H1 (cell line): Measurements from ENCODE around the gene S100A6.

Experiments
- ASH2L ChIP-seq: fragments of 200-600, 300-600 bp; sonication (generic); IDR thresholded peaks from one replicate; pipeline ENCODE4 v1.7.1; 2017; ENCODE audit warnings: low read length
- BRCA1 ChIP-seq: IDR thresholded peaks from 2 replicates; pipeline ENCODE4 v1.6.1; 2012; ENCODE audit warnings: low read depth, low read length, improper control_type of control experiment
- CHD2 ChIP-seq: IDR thresholded peaks from 2 replicates; pipeline ENCODE4 v1.6.1; 2012; ENCODE audit warnings: low read length, improper control_type of control experiment
- CTCF ChIP-seq, 3 experiments: IDR thresholded peaks; 1 replicate in 2 of 3; 2 replicates in 1 of 3; pipeline versions ENCODE4 v1.5.1 to v1.6.1; 2011; ENCODE audit warnings: low read length in 3 of 3, mild to moderate bottlenecking in 3 of 3, inconsistent platforms in 2 of 3, low read depth in 1 of 3, moderate library complexity in 1 of 3; ENCODE audit not compliant: insufficient read depth in 1 of 3; ENCODE audit errors: control extremely low read depth in 1 of 3
- EZH2 ChIP-seq: fragments of 200-600 bp; sonication (generic); IDR thresholded peaks from 2 replicates; pipeline ENCODE4 v1.7.1; 2012; ENCODE audit warnings: low read depth, mild to moderate bottlenecking, moderate library complexity, low read length, inconsistent platforms; ENCODE audit not compliant: severe bottlenecking
- MAX ChIP-seq: IDR thresholded peaks from 2 replicates; pipeline ENCODE4 v1.6.1; 2012; ENCODE audit warnings: inconsistent platforms
- POLR2A ChIP-seq, 2 experiments: IDR thresholded peaks; 1 replicate in 1 of 2; 2 replicates in 1 of 2; pipeline ENCODE4 v1.6.1; 2011; ENCODE audit warnings: low read depth in 2 of 2, low read length in 2 of 2, mild to moderate bottlenecking in 2 of 2; ENCODE audit errors: control extremely low read depth in 1 of 2
- RNF2 ChIP-seq: fragments of 200-900, 300-1000 bp; sonication (generic); IDR thresholded peaks from 2 replicates; pipeline ENCODE4 v1.7.1; 2016; ENCODE audit warnings: borderline replicate concordance, low read depth, mild to moderate bottlenecking, antibody characterized with exemption, low read length; ENCODE audit not compliant: poor library complexity, severe bottlenecking; ENCODE audit errors: missing control alignments
- SAP30 ChIP-seq: fragments of 300-600 bp; sonication (generic); IDR thresholded peaks from 2 replicates; pipeline ENCODE4 v1.7.1; 2012; ENCODE audit warnings: low read length, moderate library complexity, mild to moderate bottlenecking, inconsistent platforms; ENCODE audit not compliant: insufficient read depth, insufficient replicate concordance

DNA sequence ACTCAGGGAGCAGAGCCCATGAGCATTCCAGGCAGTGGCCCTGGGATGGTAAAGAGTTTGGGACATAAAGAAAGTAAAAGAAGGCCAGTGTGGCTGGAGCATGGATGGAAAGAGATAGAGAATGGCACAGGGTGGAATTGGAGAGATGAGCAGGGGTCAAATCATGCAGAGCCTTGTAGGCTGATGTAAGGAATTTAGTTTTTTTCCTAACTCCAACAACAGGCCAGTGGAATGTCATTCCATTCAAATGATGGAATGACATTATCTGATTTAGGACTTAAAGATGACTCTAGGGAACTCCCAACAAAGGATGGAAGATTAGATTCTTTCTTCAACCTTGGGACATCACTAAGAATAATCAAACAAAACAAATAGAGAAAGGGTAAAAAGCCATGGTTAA lies 42.7 kb upstream of the S100A6 start:
- TF ChIP-seq CHD2 (no peak), RNF2 (no peak), CTCF (IDR thresholded peaks at IDR 0.05; ENCODE audit: control extremely low read depth in 1 of 3, insufficient read depth in 1 of 3, low read depth in 1 of 3, low read length in 3 of 3) (no peak), BRCA1 (no peak), ASH2L (no peak), POLR2A (IDR thresholded peaks at IDR 0.05; ENCODE audit: control extremely low read depth in 1 of 2, low read depth in 2 of 2, low read length in 2 of 2) (no peak), EZH2 (no peak), SAP30 (no peak), MAX (no peak)
